CD4-positive, CD25-positive, alpha-beta regulatory T cell (primary cell): ENCODE data around the gene SORCS2. TPM values are rescaled to one million over a fixed set of nuclear protein-coding genes. Genes with fewer than 3 reads are reported as not detected.

Experiments used
- ATAC-seq, 2 donors: fragments of 150-1000 bp; cut with Tn5 transposase; one replicate each; pipeline ENCODE4 v1.10.0; 2021; ENCODE audit warnings: low read depth in 2 of 2, moderate number of reproducible peaks in 2 of 2, moderate library complexity in 1 of 2
- DNase-seq, 3 donors: peaks; one replicate each; pipeline versions ENCODE4 v3.0.0 to v3.0.0-alpha.2; 2012 to 2022; ENCODE audit warnings: mixed read lengths in 1 of 3
- H3K27ac ChIP-seq: one replicate; pipeline ENCODE4 v1.7.0; 2013; ENCODE audit warnings: mild to moderate bottlenecking, low read length; ENCODE audit not compliant: insufficient read depth, poor library complexity, severe bottlenecking
- H3K27me3 ChIP-seq: one replicate; pipeline ENCODE4 v1.7.0; 2013; ENCODE audit warnings: low read length; ENCODE audit not compliant: control insufficient read depth, insufficient read depth
- H3K36me3 ChIP-seq: one replicate; pipeline ENCODE4 v1.7.0; 2013; ENCODE audit warnings: mild to moderate bottlenecking, low read length, moderate library complexity; ENCODE audit not compliant: control insufficient read depth, insufficient read depth
- H3K4me1 ChIP-seq: 2 replicates; pipeline ENCODE4 v1.7.0; 2013; ENCODE audit warnings: mild to moderate bottlenecking, low read length; ENCODE audit not compliant: insufficient read depth, control insufficient read depth, poor library complexity, severe bottlenecking
- H3K4me3 ChIP-seq: one replicate; pipeline ENCODE4 v1.7.0; 2013; ENCODE audit warnings: low read depth, mild to moderate bottlenecking, low read length, moderate library complexity
- H3K9me3 ChIP-seq, 2 experiments: 1 replicate in 1 of 2; 2 replicates in 1 of 2; pipeline ENCODE4 v1.7.0; 2013; ENCODE audit warnings: low read length in 2 of 2, mild to moderate bottlenecking in 1 of 2, moderate library complexity in 1 of 2; ENCODE audit not compliant: control insufficient read depth in 2 of 2
- H3K27ac Mint-ChIP-seq, 3 donors: one replicate each; pipeline ENCODE4 v1.8.0; 2020 to 2022; ENCODE audit warnings: mild to moderate bottlenecking in 3 of 3, mixed read lengths in 3 of 3, moderate library complexity in 2 of 3
- H3K27me3 Mint-ChIP-seq: one replicate; pipeline ENCODE4 v1.8.0; 2022; ENCODE audit warnings: mild to moderate bottlenecking, mixed read lengths
- H3K36me3 Mint-ChIP-seq: one replicate; pipeline ENCODE4 v1.8.0; 2020; ENCODE audit warnings: mixed read lengths
- H3K4me1 Mint-ChIP-seq, 4 donors: one replicate each; pipeline ENCODE4 v1.8.0; 2020 to 2022; ENCODE audit warnings: mixed read lengths in 4 of 4, mild to moderate bottlenecking in 1 of 4
- H3K4me3 Mint-ChIP-seq, 4 donors: one replicate each; pipeline ENCODE4 v1.8.0; 2020 to 2022; ENCODE audit warnings: mild to moderate bottlenecking in 4 of 4, mixed read lengths in 4 of 4, moderate library complexity in 3 of 4
- H3K9me3 Mint-ChIP-seq, 7 donors: one replicate each; pipeline ENCODE4 v1.8.0; 2020 to 2022; ENCODE audit warnings: mixed read lengths in 7 of 7, mild to moderate bottlenecking in 3 of 7, moderate library complexity in 2 of 7
- polyA plus RNA-seq, 4 donors: library from polyadenylated mRNA; unstranded; fragments of 300-500 nt; fragmentation: Illumina TruSeq; gene quantifications; one replicate each; pipeline ENCODE4 v1.2.3, GENCODE V29; 2021
- total RNA-seq: library from RNA; stranded (reverse); gene quantifications from one replicate; pipeline ENCODE4 v1.2.3, GENCODE V29; 2022

Gene SORCS2
- total and polyA plus RNA-seq, 5 donors from 2014 or later: not detected

- Mint-ChIP-seq H3K9me3 (peaks cover 0 to 14% (median 7%) of the 10 kb centered on the region in 7 donors), H3K27ac (no peak overlapping the region), H3K36me3 (no peaks in the 10 kb centered on the region), H3K27me3 (no peaks in the 10 kb centered on the region), H3K4me1 (peaks cover 0 to 8% (median 0%) of the 10 kb centered on the region in 4 donors), H3K4me3 (no peak overlapping the region)
- Histone ChIP-seq H3K4me1 (no peaks in the 10 kb centered on the region), H3K27me3 (no peaks in the 10 kb centered on the region), H3K4me3 (no peak overlapping the region), H3K27ac (no peak overlapping the region), H3K9me3 (peaks cover under 1% of the 10 kb centered on the region in 2 experiments), H3K36me3 (no peaks in the 10 kb centered on the region)
- DNase-seq (no peak), ATAC-seq (no peak)
Measured at GRCh38 chr4:7584606-7585159, 392.3 kb downstream of the SORCS2 start.

- no peak for ATAC-seq
- no peaks in the 10 kb centered on the region for H3K36me3 Mint-ChIP-seq
Measured at GRCh38 chr4:7585768-7586167, 393.4 kb downstream of the SORCS2 start.

GRCh38 chr4:7587433-7588405, 395.4 kb downstream of the SORCS2 start:
- peaks cover 0 to 9% (median 4%) of the 10 kb centered on the region in 7 donors for H3K9me3 Mint-ChIP-seq
- Histone ChIP-seq H3K27me3 (no peaks in the 10 kb centered on the region), H3K9me3 (no peaks in the 10 kb centered on the region), H3K4me3 (no peak overlapping the region), H3K27ac (no peak overlapping the region), H3K36me3 (no peaks in the 10 kb centered on the region), H3K4me1 (no peaks in the 10 kb centered on the region)
- no peak for ATAC-seq
- peaks cover 0 to 8% (median 0%) of the 10 kb centered on the region in 4 donors for H3K4me1 Mint-ChIP-seq
- H3K36me3 Mint-ChIP-seq: no peaks in the 10 kb centered on the region
- no peaks in the 10 kb centered on the region for H3K27me3 Mint-ChIP-seq
- DNase-seq: no peak
- no peak overlapping the region for H3K27ac Mint-ChIP-seq
- no peak overlapping the region for H3K4me3 Mint-ChIP-seq

More at GRCh38 chr4:7585768-7586167, 393.4 kb downstream of the SORCS2 start:
- H3K36me3 ChIP-seq: no peaks in the 10 kb centered on the region
- H3K9me3 ChIP-seq: no peaks in the 10 kb centered on the region
- Mint-ChIP-seq H3K27me3 (no peaks in the 10 kb centered on the region), H3K27ac (no peak overlapping the region), H3K4me3 (no peak overlapping the region), H3K9me3 (peaks cover 0 to 9% (median 6%) of the 10 kb centered on the region in 7 donors), H3K4me1 (peaks cover 0 to 8% (median 0%) of the 10 kb centered on the region in 4 donors)
- no peak for DNase-seq
- no peaks in the 10 kb centered on the region for H3K4me1 ChIP-seq
- no peak overlapping the region for H3K27ac ChIP-seq
- H3K27me3 ChIP-seq: no peaks in the 10 kb centered on the region
- H3K4me3 ChIP-seq: no peak overlapping the region

GRCh38 chr4:7590189-7590588, 397.9 kb downstream of the SORCS2 start:
- Histone ChIP-seq H3K4me3 (no peak overlapping the region), H3K9me3 (no peaks in the 10 kb centered on the region), H3K36me3 (no peaks in the 10 kb centered on the region), H3K27ac (no peak overlapping the region), H3K27me3 (no peaks in the 10 kb centered on the region), H3K4me1 (no peaks in the 10 kb centered on the region)
- H3K9me3 Mint-ChIP-seq: peaks cover 0 to 8% (median 2%) of the 10 kb centered on the region in 7 donors
- H3K4me3 Mint-ChIP-seq: no peak overlapping the region
- no peaks in the 10 kb centered on the region for H3K4me1 Mint-ChIP-seq
- H3K27ac Mint-ChIP-seq: no peak overlapping the region
- ATAC-seq (no peak), DNase-seq (no peak)
- H3K27me3 Mint-ChIP-seq: no peaks in the 10 kb centered on the region
- H3K36me3 Mint-ChIP-seq: no peaks in the 10 kb centered on the region

- no peak overlapping the region for H3K4me3 Mint-ChIP-seq
- ATAC-seq (no peak), DNase-seq (no peak)
- H3K27me3 Mint-ChIP-seq: no peaks in the 10 kb centered on the region
- Histone ChIP-seq H3K4me3 (no peak overlapping the region), H3K4me1 (no peaks in the 10 kb centered on the region), H3K27me3 (no peaks in the 10 kb centered on the region), H3K36me3 (no peaks in the 10 kb centered on the region), H3K9me3 (no peaks in the 10 kb centered on the region), H3K27ac (no peak overlapping the region)
- H3K9me3 Mint-ChIP-seq: peaks cover 0 to 8% (median 1%) of the 10 kb centered on the region in 7 donors
- H3K27ac Mint-ChIP-seq: no peak overlapping the region
- H3K36me3 Mint-ChIP-seq: no peaks in the 10 kb centered on the region
- no peaks in the 10 kb centered on the region for H3K4me1 Mint-ChIP-seq
Measured at GRCh38 chr4:7590899-7591298, 398.6 kb downstream of the SORCS2 start.

- no peak for ATAC-seq
- Histone ChIP-seq H3K4me1 (no peaks in the 10 kb centered on the region), H3K4me3 (no peak overlapping the region), H3K27me3 (no peaks in the 10 kb centered on the region), H3K36me3 (no peaks in the 10 kb centered on the region), H3K27ac (no peak overlapping the region), H3K9me3 (no peaks in the 10 kb centered on the region)
- H3K4me1 Mint-ChIP-seq: no peaks in the 10 kb centered on the region
- H3K4me3 Mint-ChIP-seq: no peak overlapping the region
- no peak for DNase-seq
- H3K9me3 Mint-ChIP-seq: peaks cover 0 to 4% (median 0%) of the 10 kb centered on the region in 7 donors
- no peaks in the 10 kb centered on the region for H3K27me3 Mint-ChIP-seq
- H3K36me3 Mint-ChIP-seq: no peaks in the 10 kb centered on the region
- H3K27ac Mint-ChIP-seq: no peak overlapping the region
Measured at GRCh38 chr4:7591409-7592053, 399.2 kb downstream of the SORCS2 start.

GRCh38 chr4:7593646-7594412, 401.5 kb downstream of the SORCS2 start:
- Histone ChIP-seq H3K36me3 (no peaks in the 10 kb centered on the region), H3K9me3 (no peaks in the 10 kb centered on the region), H3K4me3 (no peak overlapping the region), H3K4me1 (no peaks in the 10 kb centered on the region), H3K27me3 (no peaks in the 10 kb centered on the region), H3K27ac (no peak overlapping the region)
- H3K27me3 Mint-ChIP-seq: no peaks in the 10 kb centered on the region
- DNase-seq (no peak), ATAC-seq (no peak)
- no peak overlapping the region for H3K27ac Mint-ChIP-seq
- no peaks in the 10 kb centered on the region for H3K4me1 Mint-ChIP-seq
- no peaks in the 10 kb centered on the region for H3K9me3 Mint-ChIP-seq
- no peak overlapping the region for H3K4me3 Mint-ChIP-seq
- no peaks in the 10 kb centered on the region for H3K36me3 Mint-ChIP-seq
